ENCODE measurements around the gene MAPT.
"Not testable (repeated sequence)": the region's sequence is repeated elsewhere in the genome, so short reads cannot be mapped to it uniquely, and the experiment has no call there.

The MAPT gene

GRCh38 chr17:45894022-45894784 lies at the start of gene MAPT:
TSS of gene MAPT (plus strand) at chr17:45894554. CDS start at chr17:45962338, 67,784 bp downstream.
- DNase-seq, result peak; percentile 92

DNA sequence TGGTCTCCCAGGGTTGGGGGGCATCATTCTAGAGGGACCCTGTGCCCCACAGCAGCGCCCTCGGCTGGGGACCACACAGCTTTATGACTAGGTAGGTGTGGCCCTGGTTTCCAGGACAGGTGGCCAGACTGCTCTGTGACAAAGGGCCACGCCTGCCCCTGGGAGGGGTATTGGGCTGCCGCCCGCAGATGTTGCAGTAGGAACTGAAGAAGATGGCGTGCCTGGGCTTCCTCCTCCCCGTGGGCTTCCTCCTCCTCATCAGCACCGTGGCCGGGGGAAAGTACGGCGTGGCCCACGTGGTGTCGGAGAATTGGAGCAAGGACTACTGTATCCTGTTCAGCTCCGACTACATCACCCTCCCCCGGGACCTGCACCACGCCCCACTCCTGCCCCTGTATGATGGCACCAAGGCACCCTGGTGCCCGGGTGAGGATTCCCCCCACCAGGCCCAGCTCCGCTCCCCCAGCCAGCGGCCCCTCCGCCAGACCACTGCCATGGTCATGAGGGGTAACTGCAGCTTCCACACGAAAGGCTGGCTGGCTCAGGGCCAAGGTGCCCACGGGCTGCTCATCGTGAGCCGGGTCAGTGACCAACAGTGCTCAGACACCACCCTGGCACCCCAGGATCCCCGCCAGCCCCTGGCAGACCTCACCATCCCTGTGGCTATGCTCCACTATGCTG lies 49.5 kb upstream of the MAPT start, which contains the start of gene SPPL2C:
TSS of gene SPPL2C (plus strand) at position 187 of the 681 bp plus-strand sequence. CDS start at position 213, 26 bp downstream.
- DNase-seq, result no peak

DNA sequence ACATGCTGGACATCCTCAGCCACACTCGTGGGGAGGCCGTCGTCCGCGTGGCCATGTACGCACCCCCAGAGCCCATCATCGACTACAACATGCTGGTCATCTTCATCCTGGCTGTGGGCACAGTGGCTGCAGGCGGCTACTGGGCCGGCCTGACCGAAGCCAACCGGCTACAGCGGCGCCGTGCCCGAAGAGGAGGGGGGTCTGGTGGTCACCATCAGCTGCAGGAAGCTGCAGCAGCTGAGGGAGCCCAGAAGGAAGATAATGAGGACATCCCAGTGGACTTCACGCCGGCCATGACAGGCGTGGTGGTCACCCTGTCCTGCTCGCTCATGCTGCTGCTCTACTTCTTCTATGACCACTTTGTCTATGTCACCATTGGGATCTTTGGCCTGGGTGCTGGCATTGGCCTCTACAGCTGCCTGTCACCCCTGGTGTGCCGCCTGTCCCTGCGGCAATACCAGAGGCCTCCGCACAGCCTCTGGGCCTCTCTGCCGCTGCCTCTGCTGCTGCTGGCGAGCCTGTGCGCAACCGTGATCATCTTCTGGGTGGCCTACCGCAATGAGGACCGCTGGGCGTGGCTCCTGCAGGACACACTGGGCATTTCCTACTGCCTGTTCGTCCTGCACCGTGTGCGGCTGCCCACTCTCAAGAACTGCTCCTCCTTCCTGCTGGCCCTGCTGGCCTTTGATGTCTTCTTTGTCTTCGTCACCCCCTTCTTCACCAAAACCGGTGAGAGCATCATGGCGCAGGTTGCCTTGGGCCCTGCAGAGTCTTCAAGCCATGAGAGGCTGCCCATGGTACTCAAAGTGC lies 48.8 kb upstream of the MAPT start:
- no peak for DNase-seq

DNA sequence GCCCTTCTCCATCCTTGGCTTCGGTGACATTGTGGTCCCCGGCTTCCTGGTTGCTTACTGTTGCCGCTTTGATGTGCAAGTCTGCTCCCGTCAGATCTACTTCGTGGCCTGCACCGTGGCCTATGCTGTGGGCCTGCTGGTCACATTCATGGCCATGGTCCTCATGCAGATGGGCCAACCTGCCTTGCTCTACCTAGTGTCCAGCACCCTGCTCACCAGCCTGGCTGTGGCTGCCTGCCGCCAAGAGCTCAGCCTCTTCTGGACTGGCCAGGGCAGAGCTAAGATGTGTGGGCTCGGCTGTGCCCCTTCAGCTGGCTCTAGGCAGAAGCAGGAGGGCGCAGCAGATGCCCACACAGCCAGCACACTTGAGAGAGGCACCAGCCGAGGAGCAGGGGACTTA lies 48.1 kb upstream of the MAPT start:
- no peak for DNase-seq

- no peak for DNase-seq
These were observed 47.7 kb upstream of the MAPT start for GRCh38 chr17:45846646-45847045.

- DNase-seq, result no peak
These were observed 47.3 kb upstream of the MAPT start for GRCh38 chr17:45847101-45847500.

DNA sequence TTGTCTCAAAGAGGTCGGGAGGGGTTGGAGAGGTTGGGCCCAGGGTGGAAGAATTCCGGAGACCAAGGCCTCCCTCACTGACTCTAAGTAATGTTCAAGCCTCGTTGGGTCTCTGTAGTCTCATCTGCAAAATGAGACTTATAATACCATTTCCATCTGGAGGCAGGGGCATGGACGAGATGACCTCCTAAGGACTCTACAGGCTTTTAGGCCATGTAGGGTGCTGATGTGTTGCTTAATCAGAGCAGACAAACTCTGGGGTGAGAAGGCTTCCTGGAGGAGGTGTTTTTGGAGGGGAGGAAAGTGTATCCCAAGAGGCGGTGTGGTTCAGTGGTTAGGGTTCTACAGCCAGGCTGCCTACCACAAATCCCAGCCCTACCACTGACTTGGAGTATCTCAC lies 46.6 kb upstream of the MAPT start:
- no peak for DNase-seq

DNA sequence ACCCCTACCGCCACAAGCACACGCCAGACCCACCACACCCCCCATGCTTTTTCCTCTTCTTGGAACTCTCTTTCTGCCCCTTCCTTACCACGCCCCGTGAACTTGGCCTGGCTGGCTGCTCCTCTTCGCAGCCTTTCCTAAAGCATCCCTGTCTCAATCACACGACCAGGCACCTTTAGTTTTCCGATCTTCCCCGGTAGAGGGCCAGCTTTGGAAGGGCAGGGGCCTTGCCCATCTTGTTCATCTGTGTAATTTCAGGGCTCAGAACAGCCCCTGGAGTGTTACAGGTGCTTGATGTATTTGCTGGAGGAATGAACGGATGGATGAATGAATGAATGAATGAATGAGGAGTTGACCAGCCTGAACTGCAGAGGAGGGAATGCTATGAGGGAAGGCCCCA lies 45.9 kb upstream of the MAPT start:
- no peak for DNase-seq

DNA sequence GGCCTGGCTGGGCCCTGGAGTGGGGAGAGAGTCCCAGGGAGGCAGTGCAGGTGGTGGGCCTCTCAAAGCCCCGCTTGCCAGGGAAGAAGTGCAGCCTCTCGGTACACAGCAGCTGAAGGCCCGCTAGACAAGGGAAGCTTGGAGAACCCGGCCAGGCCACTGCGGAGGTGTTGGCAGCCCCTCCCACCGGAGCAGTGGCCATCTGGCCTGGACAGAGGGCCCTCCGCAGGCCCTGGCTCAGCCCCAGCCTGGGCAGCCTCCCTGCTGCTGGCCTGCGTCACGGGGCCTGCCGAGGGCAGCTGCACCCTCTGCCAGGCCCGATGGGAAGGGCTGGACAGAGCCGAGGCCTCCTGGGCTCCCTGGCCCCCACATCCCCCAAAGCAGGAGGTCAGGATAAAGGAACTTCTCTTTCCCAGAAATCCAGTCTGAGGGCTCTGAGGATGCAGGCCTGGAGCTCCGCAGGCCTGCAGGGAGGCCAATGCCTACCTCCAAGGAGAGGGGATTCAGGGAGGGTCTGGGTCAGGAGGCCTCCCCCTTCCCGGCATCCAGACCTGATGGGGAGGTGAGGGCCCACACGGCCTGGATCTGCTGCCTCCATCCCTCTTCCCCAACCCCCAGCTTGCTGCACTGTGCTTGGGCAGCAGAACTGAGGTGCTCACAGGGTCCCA lies 45.4 kb upstream of the MAPT start:
- DNase-seq, result no peak

GRCh38 chr17:45849536-45849990 lies 44.8 kb upstream of the MAPT start:
- no peak for DNase-seq

- DNase-seq, result no peak
These were observed 44.3 kb upstream of the MAPT start for GRCh38 chr17:45850011-45850410.

DNA sequence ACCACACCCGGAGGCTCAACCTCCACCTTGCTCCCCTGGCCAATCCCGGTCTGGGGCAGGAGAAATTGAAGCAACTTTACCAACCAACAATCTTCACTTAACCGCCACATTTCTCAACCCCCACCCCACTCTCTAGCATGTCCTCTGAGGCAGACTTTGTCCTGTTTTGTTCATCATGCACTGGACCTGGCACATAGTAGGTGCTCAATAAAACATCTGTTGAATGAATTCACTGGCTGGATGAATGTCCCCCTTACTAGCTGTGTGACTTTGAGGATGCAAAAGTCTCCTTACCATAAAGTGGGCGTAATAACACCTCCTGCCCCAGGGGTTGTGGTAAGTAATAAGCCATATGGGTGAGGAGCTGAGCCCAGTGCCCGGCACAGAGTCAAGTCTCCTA lies 43.9 kb upstream of the MAPT start:
- DNase-seq, result no peak

- DNase-seq, result no peak
These were observed 43.3 kb upstream of the MAPT start for GRCh38 chr17:45851022-45851421.

DNA sequence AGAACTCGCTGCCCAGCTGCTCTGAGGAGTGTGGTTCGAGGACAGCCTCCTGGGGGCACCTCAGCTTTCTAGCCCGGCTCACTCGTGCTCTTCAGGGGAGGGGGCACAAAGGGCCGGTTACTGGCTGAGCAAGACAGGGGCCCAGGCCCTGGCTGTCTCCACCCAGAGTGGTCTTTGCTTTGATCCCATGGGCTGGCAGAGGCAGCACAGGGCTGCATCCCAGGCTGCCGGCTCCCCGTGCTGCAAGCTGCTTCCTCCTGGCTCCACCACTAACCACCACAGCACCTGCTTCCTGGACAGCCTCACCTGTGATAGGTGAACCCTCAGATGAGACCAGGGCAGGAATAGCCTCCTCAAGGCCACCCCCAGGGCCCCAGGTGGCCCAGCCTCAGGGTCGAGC lies 42.9 kb upstream of the MAPT start:
- DNase-seq, result no peak

GRCh38 chr17:45851873-45852272 lies 42.5 kb upstream of the MAPT start:
- no peak for DNase-seq

DNA sequence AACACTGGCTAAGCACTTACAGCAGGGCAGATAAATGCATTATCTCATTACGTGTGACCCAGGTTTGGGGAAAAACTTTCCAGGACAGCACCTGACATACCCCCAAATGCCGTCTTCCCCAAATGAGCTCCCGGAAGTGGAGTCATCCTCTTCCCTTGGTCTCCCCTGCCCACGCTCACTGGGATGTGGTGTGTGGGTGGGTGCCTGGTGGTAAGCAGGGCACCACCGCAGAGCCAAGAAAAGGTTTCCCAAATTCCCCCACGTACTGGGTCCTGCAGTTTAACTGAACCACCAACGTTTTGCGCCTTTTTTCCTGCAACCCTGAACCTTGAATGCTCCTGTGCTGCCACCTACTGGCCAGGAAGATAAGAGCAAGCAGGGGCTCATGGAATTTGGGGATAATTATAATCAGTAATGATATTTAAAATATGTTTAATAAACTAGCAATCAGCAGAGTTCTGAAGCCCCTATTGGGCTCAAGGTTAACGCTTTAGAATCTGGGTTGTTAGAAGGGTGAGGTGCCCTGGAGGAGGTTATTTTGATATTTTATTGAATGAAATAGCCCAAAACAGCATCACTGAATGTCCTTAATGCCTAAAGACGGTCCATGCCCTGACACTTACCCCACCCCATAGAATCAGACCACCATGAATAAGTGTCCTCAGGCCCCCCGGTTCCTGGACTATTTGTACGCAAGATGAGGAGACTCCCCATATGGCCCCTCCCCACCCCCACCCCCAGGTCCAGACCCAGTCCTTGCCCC lies 41.6 kb upstream of the MAPT start:
- DNase-seq, result peak; percentile 71

DNA sequence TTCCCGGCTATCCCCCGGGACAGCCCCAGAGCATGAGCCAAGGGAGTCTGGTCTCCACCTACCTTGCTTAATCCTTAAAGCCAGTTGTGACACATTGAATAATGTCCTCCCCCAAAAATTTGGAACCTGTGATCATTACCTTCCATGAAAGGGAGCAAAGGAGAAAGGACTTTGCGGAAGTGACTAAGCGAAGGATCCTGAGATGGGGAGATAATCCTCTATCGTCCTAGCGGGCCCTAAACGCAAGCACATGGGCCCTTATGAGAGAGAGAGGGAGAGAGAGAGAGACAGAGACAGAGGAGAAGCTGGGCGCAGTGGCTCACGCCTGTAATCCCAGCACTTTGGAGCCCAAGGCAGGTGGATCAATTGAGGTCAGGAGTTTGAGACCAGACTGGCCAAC lies 40.1 kb upstream of the MAPT start:
- no peak for DNase-seq

GRCh38 chr17:45855691-45856336 lies 38.5 kb upstream of the MAPT start:
- DNase-seq, result no peak

DNA sequence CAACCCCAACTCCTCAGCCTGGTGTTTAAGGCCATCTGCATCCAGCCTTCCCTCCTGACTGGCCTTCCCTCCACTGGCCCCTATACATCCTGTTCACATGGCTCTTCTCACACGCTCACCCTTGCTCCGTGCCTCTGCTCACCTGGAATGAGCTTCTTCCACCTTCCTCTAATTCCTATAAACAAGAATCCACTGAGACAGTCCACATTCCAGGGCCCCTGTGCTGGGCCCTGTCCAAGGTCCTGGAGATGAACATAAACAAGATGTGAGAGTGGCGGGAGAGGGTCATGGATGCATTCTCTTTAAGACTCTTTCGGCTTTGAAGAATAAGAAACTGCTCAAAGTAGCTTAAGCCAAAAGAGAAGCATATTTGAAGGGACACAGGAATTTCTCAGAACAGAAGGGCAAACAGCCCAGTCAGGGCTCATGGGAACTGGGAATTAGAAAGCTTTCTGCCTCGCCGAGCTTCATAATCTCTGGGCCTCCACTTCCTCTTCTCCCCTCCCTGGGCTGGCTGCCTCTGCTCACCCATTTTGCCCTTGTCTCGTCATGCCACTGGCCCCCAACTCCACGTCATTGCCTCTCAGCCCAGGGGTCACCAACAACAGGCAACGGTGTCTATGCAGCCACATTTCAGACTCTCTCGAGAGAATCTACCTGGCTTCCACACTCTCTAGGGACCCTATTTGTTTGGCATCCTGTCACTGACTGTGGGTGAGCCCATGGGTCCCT lies 36.2 kb upstream of the MAPT start:
- DNase-seq, result no peak

- no peak for DNase-seq
These were observed 33.2 kb upstream of the MAPT start for GRCh38 chr17:45861165-45861564.

DNA sequence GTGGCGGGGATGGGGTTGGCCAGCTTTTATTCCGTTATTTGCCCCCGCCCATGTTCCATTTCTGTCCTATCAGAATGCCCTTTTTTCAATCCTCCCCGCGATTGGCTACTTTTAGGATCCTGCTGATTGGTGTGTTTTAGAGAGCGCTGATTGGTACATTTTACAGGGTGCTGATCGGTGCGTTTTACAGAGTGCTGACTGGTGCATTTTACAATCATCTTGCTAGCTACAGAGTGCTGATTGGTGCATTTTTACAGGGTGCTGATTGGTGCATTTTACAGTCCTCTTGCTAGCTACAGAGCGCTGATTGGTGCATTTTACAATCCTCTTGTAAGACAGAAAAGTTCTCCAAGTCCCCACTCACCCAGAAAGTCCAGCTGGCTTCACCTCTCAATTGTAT lies 32.2 kb upstream of the MAPT start:
- DNase-seq, result not testable (repeated sequence)
